ENCODE measurements around the gene MST1.

- TF ChIP-seq, protein P1, sequence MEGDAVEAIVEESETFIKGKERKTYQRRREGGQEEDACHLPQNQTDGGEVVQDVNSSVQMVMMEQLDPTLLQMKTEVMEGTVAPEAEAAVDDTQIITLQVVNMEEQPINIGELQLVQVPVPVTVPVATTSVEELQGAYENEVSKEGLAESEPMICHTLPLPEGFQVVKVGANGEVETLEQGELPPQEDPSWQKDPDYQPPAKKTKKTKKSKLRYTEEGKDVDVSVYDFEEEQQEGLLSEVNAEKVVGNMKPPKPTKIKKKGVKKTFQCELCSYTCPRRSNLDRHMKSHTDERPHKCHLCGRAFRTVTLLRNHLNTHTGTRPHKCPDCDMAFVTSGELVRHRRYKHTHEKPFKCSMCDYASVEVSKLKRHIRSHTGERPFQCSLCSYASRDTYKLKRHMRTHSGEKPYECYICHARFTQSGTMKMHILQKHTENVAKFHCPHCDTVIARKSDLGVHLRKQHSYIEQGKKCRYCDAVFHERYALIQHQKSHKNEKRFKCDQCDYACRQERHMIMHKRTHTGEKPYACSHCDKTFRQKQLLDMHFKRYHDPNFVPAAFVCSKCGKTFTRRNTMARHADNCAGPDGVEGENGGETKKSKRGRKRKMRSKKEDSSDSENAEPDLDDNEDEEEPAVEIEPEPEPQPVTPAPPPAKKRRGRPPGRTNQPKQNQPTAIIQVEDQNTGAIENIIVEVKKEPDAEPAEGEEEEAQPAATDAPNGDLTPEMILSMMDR (IDR thresholded peaks at IDR 0.05): no peak
- no peak for TF ChIP-seq EZH2phosphoT487 (IDR thresholded peaks at IDR 0.05)
Observed at GRCh38 chr3:49699281-49699979, 10.2 kb upstream of the MST1 start.
